Erythroblast (primary cell): ENCODE data around the gene C10orf53.

Source experiments
- GATA1 ChIP-seq: IDR thresholded peaks from 2 replicates; pipeline ENCODE4 v1.6.1; 2011; ENCODE audit warnings: low read depth, mild to moderate bottlenecking, control low read depth, low read length, moderate library complexity
- POLR2A ChIP-seq: IDR thresholded peaks from 2 replicates; pipeline ENCODE4 v1.6.1; 2011; ENCODE audit warnings: mild to moderate bottlenecking, low read length

DNA sequence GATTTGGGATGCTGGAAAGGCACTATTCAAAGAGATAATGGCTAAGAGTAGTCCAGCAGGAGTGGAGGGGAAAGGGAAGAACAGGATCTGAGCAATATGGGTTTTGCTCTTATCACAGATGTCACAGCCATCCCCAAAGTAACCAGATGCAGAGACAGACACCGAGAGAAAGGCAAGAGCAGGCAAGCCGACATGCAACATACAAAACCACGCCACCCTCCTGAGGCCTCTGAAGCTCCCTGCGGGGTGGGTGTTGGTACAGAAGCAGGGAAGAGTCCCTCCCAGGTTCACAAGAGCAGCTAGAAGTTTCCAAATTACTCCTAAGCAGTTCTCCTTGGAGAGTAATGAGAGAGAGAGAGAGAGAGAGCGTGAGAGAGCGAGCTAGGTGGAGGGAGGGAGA lies 10.8 kb upstream of the C10orf53 start:
- TF ChIP-seq POLR2A: no peak
- no peak for TF ChIP-seq GATA1
